Activated CD4-positive, alpha-beta T cell treated with anti-CD3 and anti-CD28 coated beads, Interleukin-2, amount 10 ng/mL, durations not matched to agents 7 days and 5 days (primary cell): Measurements from ENCODE around the gene KDELR3. TPM values are rescaled to one million over a fixed set of nuclear protein-coding genes. Genes with fewer than 3 reads are reported as not detected.

Source experiments
- CTCF ChIA-PET: fragments of 350-600 bp; sonication (Branson Sonifier 250); formaldehyde crosslinking; loops from one replicate; lab custom pipeline; 2021; ENCODE audit warnings: antibody characterized with exemption; lab: Charles Lee
- POLR2A ChIA-PET: fragments of 350-600 bp; sonication (Branson Sonifier 250); formaldehyde crosslinking; loops from one replicate; lab custom pipeline; 2021; ENCODE audit warnings: antibody characterized with exemption; lab: Charles Lee
- DNase-seq: peaks from one replicate; pipeline ENCODE4 v3.0.0-alpha.2; 2020
- H3K27ac Mint-ChIP-seq: one replicate; pipeline ENCODE4 v1.8.0; 2021; ENCODE audit warnings: mild to moderate bottlenecking, moderate library complexity, mixed read lengths
- H3K27me3 Mint-ChIP-seq: one replicate; pipeline ENCODE4 v1.8.0; 2021; ENCODE audit warnings: mixed read lengths
- H3K36me3 Mint-ChIP-seq: one replicate; pipeline ENCODE4 v1.8.0; 2021; ENCODE audit warnings: low read depth, mixed read lengths
- H3K4me1 Mint-ChIP-seq: one replicate; pipeline ENCODE4 v1.8.0; 2021; ENCODE audit warnings: mixed read lengths
- H3K4me3 Mint-ChIP-seq: one replicate; pipeline ENCODE4 v1.8.0; 2021; ENCODE audit warnings: mild to moderate bottlenecking, moderate library complexity, mixed read lengths
- H3K9me3 Mint-ChIP-seq: one replicate; pipeline ENCODE4 v1.8.0; 2021; ENCODE audit warnings: mixed read lengths
- total RNA-seq, 2 experiments: library from RNA; stranded (reverse); gene quantifications; one replicate each; pipeline ENCODE4 v1.2.3, GENCODE V29; 2021

Gene KDELR3
- total RNA-seq, 2 experiments from 2014 or later = 0.17 to 0.23 TPM

DNA sequence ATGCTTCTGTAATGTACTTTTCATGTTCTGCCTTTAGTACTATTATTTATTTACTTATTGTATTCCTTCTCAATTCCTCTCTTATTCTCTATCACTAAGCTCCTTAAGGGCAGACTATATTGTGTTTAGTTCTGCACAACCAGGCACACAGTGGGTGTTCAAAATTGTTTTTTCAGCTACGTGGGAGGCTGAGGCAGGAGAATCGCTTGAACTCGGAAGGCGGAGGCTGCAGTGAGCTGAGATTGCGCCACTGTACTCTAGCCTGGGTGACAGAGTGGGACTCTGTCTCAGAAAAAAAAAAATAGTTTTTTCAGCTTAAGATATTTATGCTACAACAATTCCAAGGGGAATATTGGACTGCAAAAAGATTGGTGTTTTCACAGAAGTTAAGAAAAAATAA is 55.6 kb downstream of the KDELR3 start:
- Mint-ChIP-seq H3K9me3 (no peaks in the 10 kb centered on the region), H3K4me3 (no peak overlapping the region), H3K27me3 (no peaks in the 10 kb centered on the region), H3K4me1 (peaks cover 2% of the 10 kb centered on the region), H3K36me3 (no peaks in the 10 kb centered on the region), H3K27ac (no peak overlapping the region)
- DNase-seq = no peak
- ChIA-PET CTCF (interaction anchor here (1.1 to 1.2 kb wide), 2 partner anchors 11 to 28 kb away, joined by 3 read pairs; no protein-coding TSS in a partner anchor), POLR2A (no interaction called here)

DNA sequence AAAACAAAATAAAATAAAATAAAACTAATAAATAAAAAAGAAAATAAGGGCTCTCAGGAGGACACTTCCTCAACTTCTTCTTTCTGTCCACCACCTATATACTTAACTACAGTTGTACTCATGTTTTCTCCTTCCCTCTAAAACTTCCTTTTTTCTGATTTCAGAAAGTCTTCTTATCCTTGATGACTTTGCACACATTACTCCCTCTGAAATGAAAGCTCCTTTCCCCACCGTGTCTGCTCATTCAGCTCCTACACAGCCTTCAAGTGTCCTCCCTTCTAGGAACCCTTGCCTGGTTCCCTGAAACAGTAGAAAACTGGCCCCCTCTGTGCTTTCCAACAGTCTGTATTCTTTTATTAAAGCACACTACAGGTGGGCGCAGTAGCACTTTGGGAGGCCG is 56.5 kb downstream of the KDELR3 start:
- Mint-ChIP-seq H3K36me3 (no peaks in the 10 kb centered on the region), H3K4me1 (peaks cover 2% of the 10 kb centered on the region), H3K27ac (no peak overlapping the region), H3K9me3 (no peaks in the 10 kb centered on the region), H3K27me3 (no peaks in the 10 kb centered on the region), H3K4me3 (no peak overlapping the region)
- ChIA-PET CTCF (no interaction called here), POLR2A (no interaction called here)
- no peak for DNase-seq

DNA sequence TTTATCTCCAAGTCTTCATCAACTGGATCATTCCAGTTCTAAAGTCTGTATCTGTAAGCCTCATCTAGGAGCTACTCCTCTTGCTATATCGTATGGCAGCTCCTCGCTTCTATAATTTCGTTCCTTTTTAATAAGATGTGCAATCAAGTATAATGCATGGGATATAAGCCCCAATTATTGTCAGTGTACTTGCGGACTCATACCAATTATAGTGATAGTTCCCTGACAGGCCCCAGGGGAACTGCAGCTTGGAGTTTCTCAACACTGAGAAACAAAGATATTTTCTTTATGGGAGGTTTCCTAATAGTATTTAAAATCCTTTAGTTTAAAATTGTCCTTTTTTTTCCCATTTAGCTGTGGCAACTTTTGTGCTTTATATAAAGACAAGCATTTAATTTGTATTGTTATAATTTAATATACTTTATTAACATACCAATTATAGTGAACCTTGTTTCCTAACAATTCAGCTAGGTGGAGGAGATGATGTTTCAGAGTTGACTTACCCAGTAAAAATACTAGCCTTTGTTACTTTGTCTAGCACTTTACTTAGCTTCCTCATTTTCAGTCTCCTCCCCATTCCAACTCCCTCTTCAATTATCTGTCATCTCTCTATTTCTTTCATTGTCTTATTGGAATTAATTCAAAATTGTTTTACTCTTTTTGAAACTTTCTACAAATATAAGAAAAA is 63.5 kb downstream of the KDELR3 start:
- Mint-ChIP-seq H3K9me3 (no peaks in the 10 kb centered on the region), H3K27ac (peak overlapping the region; percentile 87), H3K4me1 (peaks cover 18% of the 10 kb centered on the region), H3K4me3 (peak overlapping the region; percentile 28), H3K36me3 (peaks cover 10% of the 10 kb centered on the region), H3K27me3 (no peaks in the 10 kb centered on the region)
- ChIA-PET CTCF (no interaction called here), POLR2A (interaction anchor here (0.6 to 0.7 kb wide), 2 partner anchors 11 to 18 kb away, joined by 3 to 6 read pairs; no protein-coding TSS in a partner anchor)
- no peak for DNase-seq

Other genes starting within 250 kb of the KDELR3 start
- 10 to 100 TPM; 33.8 to 34.5 TPM for gene TMEM184B, start 195.1 kb upstream of the KDELR3 start, total RNA-seq
- 10 to 100 TPM; 74.3 to 81.3 TPM for gene CSNK1E, start 150.7 kb upstream of the KDELR3 start, total RNA-seq
- not detected for gene KCNJ4, start 12.9 kb upstream of the KDELR3 start, total RNA-seq
- 100 to 1,000 TPM; 468 to 521 TPM for gene DDX17, start 38.2 kb downstream of the KDELR3 start, total RNA-seq
- gene DMC1, start 102.1 kb downstream of the KDELR3 start, total RNA-seq = 10 to 100 TPM; 12.3 to 12.5 TPM
- under 1 TPM in 1 of 2 experiments, not detected in 1; 0.02 TPM for gene FAM227A, start 188.3 kb downstream of the KDELR3 start, total RNA-seq
- 10 to 100 TPM; 10.2 to 11.0 TPM for gene CBY1, start 188.5 kb downstream of the KDELR3 start, total RNA-seq
- 10 to 100 TPM; 83.0 to 88.9 TPM for gene TOMM22, start 213.9 kb downstream of the KDELR3 start, total RNA-seq
- gene JOSD1, start 232.8 kb downstream of the KDELR3 start, total RNA-seq = 10 to 100 TPM; 56.4 to 61.8 TPM
- gene GTPBP1, start 237.8 kb downstream of the KDELR3 start, total RNA-seq = 10 to 100 TPM; 68.5 to 77.1 TPM